Astrocyte (in vitro differentiated cells and primary cell): ENCODE data around the gene HAGHL.

Experiments
- EZH2 ChIP-seq: IDR thresholded peaks from 2 replicates; pipeline ENCODE4 v1.6.1; 2012; ENCODE audit warnings: mild to moderate bottlenecking, low read length, inconsistent platforms; ENCODE audit not compliant: insufficient read depth
- TF ChIP-seq, protein P1 (sequence below): IDR thresholded peaks from 2 replicates; pipeline ENCODE4 v1.5.1; 2011; ENCODE audit warnings: low read depth, mild to moderate bottlenecking, inconsistent platforms, low read length, moderate library complexity; ENCODE audit not compliant: insufficient read depth

- TF ChIP-seq, protein P1, sequence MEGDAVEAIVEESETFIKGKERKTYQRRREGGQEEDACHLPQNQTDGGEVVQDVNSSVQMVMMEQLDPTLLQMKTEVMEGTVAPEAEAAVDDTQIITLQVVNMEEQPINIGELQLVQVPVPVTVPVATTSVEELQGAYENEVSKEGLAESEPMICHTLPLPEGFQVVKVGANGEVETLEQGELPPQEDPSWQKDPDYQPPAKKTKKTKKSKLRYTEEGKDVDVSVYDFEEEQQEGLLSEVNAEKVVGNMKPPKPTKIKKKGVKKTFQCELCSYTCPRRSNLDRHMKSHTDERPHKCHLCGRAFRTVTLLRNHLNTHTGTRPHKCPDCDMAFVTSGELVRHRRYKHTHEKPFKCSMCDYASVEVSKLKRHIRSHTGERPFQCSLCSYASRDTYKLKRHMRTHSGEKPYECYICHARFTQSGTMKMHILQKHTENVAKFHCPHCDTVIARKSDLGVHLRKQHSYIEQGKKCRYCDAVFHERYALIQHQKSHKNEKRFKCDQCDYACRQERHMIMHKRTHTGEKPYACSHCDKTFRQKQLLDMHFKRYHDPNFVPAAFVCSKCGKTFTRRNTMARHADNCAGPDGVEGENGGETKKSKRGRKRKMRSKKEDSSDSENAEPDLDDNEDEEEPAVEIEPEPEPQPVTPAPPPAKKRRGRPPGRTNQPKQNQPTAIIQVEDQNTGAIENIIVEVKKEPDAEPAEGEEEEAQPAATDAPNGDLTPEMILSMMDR = no peak
- TF ChIP-seq EZH2 = no peak
Measured at GRCh38 chr16:745739-746138, 18.8 kb downstream of the HAGHL start.
